ENCODE measurements around the gene GSS. TPM values are rescaled to one million over a fixed set of nuclear protein-coding genes. Genes with fewer than 3 reads are reported as not detected.

GSS gene
- polyA plus RNA-seq, 1 experiment, result 71.6 TPM

GRCh38 chr20:34977365-34978091, 21.9 kb upstream of the GSS start:
- Histone ChIP-seq H3K27ac (ENCODE audit: low read depth, low read length) (no peak overlapping the region), H3K4me3 (ENCODE audit: low read depth, low read length) (no peak overlapping the region), H3K9me3 (ENCODE audit: control insufficient read depth, insufficient read depth, low read length) (no peaks in the 10 kb centered on the region; the same call in 1 of the 2 replicates), H3K27me3 (ENCODE audit: control insufficient read depth, insufficient read depth, low read length) (peaks cover 7% of the 10 kb centered on the region)
- ChIA-PET POLR2A (no interaction called here), CTCF (interaction anchor here (0.7 kb wide), 1 partner anchor 461 kb away, joined by 4 read pairs; no protein-coding TSS in a partner anchor)
- no peak for DNase-seq (ENCODE audit: low read depth, low spot score)
- TF ChIP-seq CTCF (IDR thresholded peaks at IDR 0.05; ENCODE audit: low read depth, low read length), result no peak

GRCh38 chr20:34976286-34976685, 20.7 kb upstream of the GSS start:
- no peak for TF ChIP-seq CTCF (IDR thresholded peaks at IDR 0.05; ENCODE audit: low read depth, low read length)
- H3K27ac ChIP-seq (ENCODE audit: low read depth, low read length), result no peak overlapping the region
- H3K9me3 ChIP-seq (ENCODE audit: control insufficient read depth, insufficient read depth, low read length), result no peaks in the 10 kb centered on the region; the same call in 1 of the 2 replicates
- CTCF ChIA-PET, result no interaction called here
- no peak for DNase-seq (ENCODE audit: low read depth, low spot score)
- peaks cover 12% of the 10 kb centered on the region for H3K27me3 ChIP-seq (ENCODE audit: control insufficient read depth, insufficient read depth, low read length)
- POLR2A ChIA-PET, result interaction anchor here (0.5 kb wide), 1 partner anchor 255 kb away, joined by 18 read pairs; no protein-coding TSS in a partner anchor
- H3K4me3 ChIP-seq (ENCODE audit: low read depth, low read length), result no peak overlapping the region

- POLR2A ChIA-PET, result no interaction called here
- no peak for DNase-seq (ENCODE audit: low read depth, low spot score)
- no peak overlapping the region for H3K4me3 ChIP-seq (ENCODE audit: low read depth, low read length)
These were observed 18.6 kb upstream of the GSS start for GRCh38 chr20:34974246-34974645.

GRCh38 chr20:34971561-34972235, 16.1 kb upstream of the GSS start:
- POLR2A ChIA-PET, result no interaction called here
- no peak overlapping the region for H3K4me3 ChIP-seq (ENCODE audit: low read depth, low read length)
- no peak for DNase-seq (ENCODE audit: low read depth, low spot score)
- H3K27me3 ChIP-seq (ENCODE audit: control insufficient read depth, insufficient read depth, low read length), result peaks cover 16% of the 10 kb centered on the region
- H3K9me3 ChIP-seq (ENCODE audit: control insufficient read depth, insufficient read depth, low read length), result no peaks in the 10 kb centered on the region
- H3K27ac ChIP-seq (ENCODE audit: low read depth, low read length), result no peak overlapping the region
- CTCF ChIA-PET, result interaction anchor here (0.6 to 1.5 kb wide), 3 partner anchors 15 to 715 kb away, joined by 3 to 6 read pairs (median 3); no protein-coding TSS in a partner anchor
- TF ChIP-seq CTCF (IDR thresholded peaks at IDR 0.05; ENCODE audit: low read depth, low read length), result no peak

More at GRCh38 chr20:34974246-34974645, 18.6 kb upstream of the GSS start:
- H3K27ac ChIP-seq (ENCODE audit: low read depth, low read length), result no peak overlapping the region
- H3K27me3 ChIP-seq (ENCODE audit: control insufficient read depth, insufficient read depth, low read length), result peaks cover 16% of the 10 kb centered on the region
- no peaks in the 10 kb centered on the region for H3K9me3 ChIP-seq (ENCODE audit: control insufficient read depth, insufficient read depth, low read length)
- TF ChIP-seq CTCF (IDR thresholded peaks at IDR 0.05; ENCODE audit: low read depth, low read length), result no peak
- CTCF ChIA-PET, result interaction anchor here (0.8 to 1.4 kb wide), 2 partner anchors 18 to 100 kb away, joined by 6 to 9 read pairs; no protein-coding TSS in a partner anchor

Data from AG04450 (cell line).